ENCODE data around the gene DDX39A.

The DDX39A gene

GRCh38 chr19:14361824-14362223 lies 57.3 kb downstream of the DDX39A start:
- peak in 1 of 3 experiments; percentile 25 for DNase-seq
